ENCODE results near the gene SETD9. TPM values are rescaled to one million over a fixed set of nuclear protein-coding genes. Genes with fewer than 3 reads are reported as not detected.

Gene SETD9
- total and polyA plus RNA-seq, 2 of the 13 experiments (the other 11 are each of a cell fraction or from before 2014, with no cell fraction given), result 4.8 to 17.8 TPM

DNA sequence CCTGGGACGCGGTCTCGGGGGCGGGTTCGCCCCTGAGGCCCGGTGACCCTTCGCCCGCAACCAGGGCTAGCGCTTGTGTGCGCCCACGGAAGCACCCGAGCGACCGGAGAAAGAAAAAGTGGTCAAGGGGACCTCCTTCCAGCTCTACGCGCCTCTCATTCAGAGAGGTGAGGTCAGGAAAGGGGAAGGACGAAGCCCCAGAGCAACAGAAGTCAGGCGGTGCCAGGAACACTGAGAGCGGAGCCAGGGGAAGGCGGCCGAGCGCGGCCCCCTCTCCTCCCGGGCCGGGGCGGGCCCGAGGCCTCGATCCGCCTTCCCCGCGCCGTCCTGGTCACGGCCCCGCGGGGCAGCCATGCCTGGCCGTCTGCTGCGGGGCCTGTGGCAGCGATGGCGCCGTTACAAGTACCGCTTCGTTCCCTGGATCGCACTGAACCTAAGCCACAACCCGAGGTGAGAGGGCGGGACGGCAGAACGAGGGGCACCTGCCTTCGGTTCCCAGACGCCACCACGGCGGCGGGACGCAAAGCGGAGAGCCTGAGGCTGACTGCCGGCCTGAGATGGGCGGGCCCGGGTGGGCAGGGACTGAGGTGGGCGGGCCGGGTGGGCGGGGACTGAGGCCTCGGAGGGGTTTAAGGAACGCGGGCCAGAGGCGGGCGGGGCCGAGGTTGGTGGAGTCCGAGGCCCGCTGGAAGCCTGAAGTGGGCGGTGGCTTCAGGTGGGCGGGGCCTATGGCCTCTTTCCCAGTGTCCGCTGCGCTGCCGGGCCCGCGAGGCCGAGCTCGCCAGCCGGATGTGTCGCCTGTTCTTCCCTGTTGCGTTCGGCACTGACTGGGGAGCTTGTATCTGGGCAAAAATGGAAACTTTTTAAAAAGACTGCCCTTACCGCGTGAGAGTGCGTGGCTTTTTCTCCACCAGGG lies at the start of gene SETD9 (continued):
- TF ChIP-seq ZFP82 (CRISPR knock-in tag; IDR thresholded peaks at IDR 0.05; ENCODE audit: borderline replicate concordance) (peak; percentile 83; the same call in 1 of the 2 replicates), EP300 (IDR thresholded peaks at IDR 0.05; ENCODE audit: low read depth in 2 of 2, low read length in 2 of 2) (peak in 1 of 2 experiments; percentile 15; a peak in 1 of 4 replicates), EP300 (CRISPR knock-in tag; IDR thresholded peaks at IDR 0.05; ENCODE audit: borderline replicate concordance) (no peak; the same call in 1 of the 2 replicates), ZIK1 (CRISPR knock-in tag; IDR thresholded peaks at IDR 0.05; ENCODE audit: borderline replicate concordance, low read depth) (0 out of 2 replicates have a peak, but pooled peaks have one; percentile 51), GZF1 (CRISPR knock-in tag; IDR thresholded peaks at IDR 0.05) (0 out of 2 replicates have a peak, but pooled peaks have one; percentile 13)
- TF ChIP-seq, protein P1, sequence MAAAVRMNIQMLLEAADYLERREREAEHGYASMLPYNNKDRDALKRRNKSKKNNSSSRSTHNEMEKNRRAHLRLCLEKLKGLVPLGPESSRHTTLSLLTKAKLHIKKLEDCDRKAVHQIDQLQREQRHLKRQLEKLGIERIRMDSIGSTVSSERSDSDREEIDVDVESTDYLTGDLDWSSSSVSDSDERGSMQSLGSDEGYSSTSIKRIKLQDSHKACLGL (CRISPR knock-in tag; IDR thresholded peaks at IDR 0.05), result peak; percentile 20
- TF ChIP-seq, protein P2, sequence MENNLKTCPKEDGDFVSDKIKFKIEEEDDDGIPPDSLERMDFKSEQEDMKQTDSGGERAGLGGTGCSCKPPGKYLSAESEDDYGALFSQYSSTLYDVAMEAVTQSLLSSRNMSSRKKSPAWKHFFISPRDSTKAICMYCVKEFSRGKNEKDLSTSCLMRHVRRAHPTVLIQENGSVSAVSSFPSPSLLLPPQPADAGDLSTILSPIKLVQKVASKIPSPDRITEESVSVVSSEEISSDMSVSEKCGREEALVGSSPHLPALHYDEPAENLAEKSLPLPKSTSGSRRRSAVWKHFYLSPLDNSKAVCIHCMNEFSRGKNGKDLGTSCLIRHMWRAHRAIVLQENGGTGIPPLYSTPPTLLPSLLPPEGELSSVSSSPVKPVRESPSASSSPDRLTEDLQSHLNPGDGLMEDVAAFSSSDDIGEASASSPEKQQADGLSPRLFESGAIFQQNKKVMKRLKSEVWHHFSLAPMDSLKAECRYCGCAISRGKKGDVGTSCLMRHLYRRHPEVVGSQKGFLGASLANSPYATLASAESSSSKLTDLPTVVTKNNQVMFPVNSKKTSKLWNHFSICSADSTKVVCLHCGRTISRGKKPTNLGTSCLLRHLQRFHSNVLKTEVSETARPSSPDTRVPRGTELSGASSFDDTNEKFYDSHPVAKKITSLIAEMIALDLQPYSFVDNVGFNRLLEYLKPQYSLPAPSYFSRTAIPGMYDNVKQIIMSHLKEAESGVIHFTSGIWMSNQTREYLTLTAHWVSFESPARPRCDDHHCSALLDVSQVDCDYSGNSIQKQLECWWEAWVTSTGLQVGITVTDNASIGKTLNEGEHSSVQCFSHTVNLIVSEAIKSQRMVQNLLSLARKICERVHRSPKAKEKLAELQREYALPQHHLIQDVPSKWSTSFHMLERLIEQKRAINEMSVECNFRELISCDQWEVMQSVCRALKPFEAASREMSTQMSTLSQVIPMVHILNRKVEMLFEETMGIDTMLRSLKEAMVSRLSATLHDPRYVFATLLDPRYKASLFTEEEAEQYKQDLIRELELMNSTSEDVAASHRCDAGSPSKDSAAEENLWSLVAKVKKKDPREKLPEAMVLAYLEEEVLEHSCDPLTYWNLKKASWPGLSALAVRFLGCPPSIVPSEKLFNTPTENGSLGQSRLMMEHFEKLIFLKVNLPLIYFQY (CRISPR knock-in tag; IDR thresholded peaks at IDR 0.05; ENCODE audit: borderline replicate concordance), result peak; percentile 82
- TF ChIP-seq, protein P3, sequence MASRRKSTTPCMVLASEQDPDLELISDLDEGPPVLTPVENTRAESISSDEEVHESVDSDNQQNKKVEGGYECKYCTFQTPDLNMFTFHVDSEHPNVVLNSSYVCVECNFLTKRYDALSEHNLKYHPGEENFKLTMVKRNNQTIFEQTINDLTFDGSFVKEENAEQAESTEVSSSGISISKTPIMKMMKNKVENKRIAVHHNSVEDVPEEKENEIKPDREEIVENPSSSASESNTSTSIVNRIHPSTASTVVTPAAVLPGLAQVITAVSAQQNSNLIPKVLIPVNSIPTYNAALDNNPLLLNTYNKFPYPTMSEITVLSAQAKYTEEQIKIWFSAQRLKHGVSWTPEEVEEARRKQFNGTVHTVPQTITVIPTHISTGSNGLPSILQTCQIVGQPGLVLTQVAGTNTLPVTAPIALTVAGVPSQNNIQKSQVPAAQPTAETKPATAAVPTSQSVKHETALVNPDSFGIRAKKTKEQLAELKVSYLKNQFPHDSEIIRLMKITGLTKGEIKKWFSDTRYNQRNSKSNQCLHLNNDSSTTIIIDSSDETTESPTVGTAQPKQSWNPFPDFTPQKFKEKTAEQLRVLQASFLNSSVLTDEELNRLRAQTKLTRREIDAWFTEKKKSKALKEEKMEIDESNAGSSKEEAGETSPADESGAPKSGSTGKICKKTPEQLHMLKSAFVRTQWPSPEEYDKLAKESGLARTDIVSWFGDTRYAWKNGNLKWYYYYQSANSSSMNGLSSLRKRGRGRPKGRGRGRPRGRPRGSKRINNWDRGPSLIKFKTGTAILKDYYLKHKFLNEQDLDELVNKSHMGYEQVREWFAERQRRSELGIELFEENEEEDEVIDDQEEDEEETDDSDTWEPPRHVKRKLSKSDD (CRISPR knock-in tag; IDR thresholded peaks at IDR 0.05; ENCODE audit: low read depth), result 0 out of 2 replicates have a peak, but pooled peaks have one; percentile 46
- TF ChIP-seq, protein P4, sequence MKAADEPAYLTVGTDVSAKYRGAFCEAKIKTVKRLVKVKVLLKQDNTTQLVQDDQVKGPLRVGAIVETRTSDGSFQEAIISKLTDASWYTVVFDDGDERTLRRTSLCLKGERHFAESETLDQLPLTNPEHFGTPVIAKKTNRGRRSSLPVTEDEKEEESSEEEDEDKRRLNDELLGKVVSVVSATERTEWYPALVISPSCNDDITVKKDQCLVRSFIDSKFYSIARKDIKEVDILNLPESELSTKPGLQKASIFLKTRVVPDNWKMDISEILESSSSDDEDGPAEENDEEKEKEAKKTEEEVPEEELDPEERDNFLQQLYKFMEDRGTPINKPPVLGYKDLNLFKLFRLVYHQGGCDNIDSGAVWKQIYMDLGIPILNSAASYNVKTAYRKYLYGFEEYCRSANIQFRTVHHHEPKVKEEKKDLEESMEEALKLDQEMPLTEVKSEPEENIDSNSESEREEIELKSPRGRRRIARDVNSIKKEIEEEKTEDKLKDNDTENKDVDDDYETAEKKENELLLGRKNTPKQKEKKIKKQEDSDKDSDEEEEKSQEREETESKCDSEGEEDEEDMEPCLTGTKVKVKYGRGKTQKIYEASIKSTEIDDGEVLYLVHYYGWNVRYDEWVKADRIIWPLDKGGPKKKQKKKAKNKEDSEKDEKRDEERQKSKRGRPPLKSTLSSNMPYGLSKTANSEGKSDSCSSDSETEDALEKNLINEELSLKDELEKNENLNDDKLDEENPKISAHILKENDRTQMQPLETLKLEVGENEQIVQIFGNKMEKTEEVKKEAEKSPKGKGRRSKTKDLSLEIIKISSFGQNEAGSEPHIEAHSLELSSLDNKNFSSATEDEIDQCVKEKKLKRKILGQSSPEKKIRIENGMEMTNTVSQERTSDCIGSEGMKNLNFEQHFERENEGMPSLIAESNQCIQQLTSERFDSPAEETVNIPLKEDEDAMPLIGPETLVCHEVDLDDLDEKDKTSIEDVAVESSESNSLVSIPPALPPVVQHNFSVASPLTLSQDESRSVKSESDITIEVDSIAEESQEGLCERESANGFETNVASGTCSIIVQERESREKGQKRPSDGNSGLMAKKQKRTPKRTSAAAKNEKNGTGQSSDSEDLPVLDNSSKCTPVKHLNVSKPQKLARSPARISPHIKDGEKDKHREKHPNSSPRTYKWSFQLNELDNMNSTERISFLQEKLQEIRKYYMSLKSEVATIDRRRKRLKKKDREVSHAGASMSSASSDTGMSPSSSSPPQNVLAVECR (CRISPR knock-in tag; IDR thresholded peaks at IDR 0.05; ENCODE audit: borderline replicate concordance), result peak; percentile 71; the same call in 1 of the 2 replicates

Measured in HepG2 (cell line).